Upper lobe of left lung (tissue), 6 donors: Measurements from ENCODE around the gene NUP42. TPM values are rescaled to one million over a fixed set of nuclear protein-coding genes. Genes with fewer than 3 reads are reported as not detected.

Experiments used
- ATAC-seq, 2 donors: fragments of 200-7000 bp; cut with Tn5 transposase; one replicate each; pipeline ENCODE4 v1.9.1; 2022; ENCODE audit warnings: mild to moderate bottlenecking in 2 of 2, moderate library complexity in 2 of 2; ENCODE audit not compliant: low FRiP score in 2 of 2
- DNase-seq, 2 donors: peaks; one replicate each; pipeline ENCODE4 v3.0.0-alpha.2; 2019 to 2020
- H3K27ac ChIP-seq, 4 donors: fragments of 200-600 bp; sonication (generic); one replicate each; pipeline ENCODE4 v1.5.1; 2016 to 2019
- H3K27me3 ChIP-seq, 4 donors: fragments of 200-600 bp; sonication (generic); one replicate each; pipeline ENCODE4 v1.5.1; 2017 to 2019
- H3K36me3 ChIP-seq, 4 donors: fragments of 200-600 bp; sonication (generic); one replicate each; pipeline ENCODE4 v1.5.1; 2016 to 2019
- H3K4me1 ChIP-seq, 4 donors: fragments of 200-600 bp; sonication (generic); one replicate each; pipeline ENCODE4 v1.5.1; 2018 to 2019
- H3K4me3 ChIP-seq, 4 donors: fragments of 200-600 bp; sonication (generic); one replicate each; pipeline ENCODE4 v1.5.1; 2017 to 2019; ENCODE audit warnings: mild to moderate bottlenecking in 2 of 4, moderate library complexity in 1 of 4
- H3K9me3 ChIP-seq, 4 donors: fragments of 200-600 bp; sonication (generic); one replicate each; pipeline ENCODE4 v1.5.1; 2018 to 2019
- CTCF ChIP-seq, 6 experiments: fragments of 450-650 bp in 4 of 6; fragments of 200-600 bp in 2 of 6; sonication (generic) in 2 of 6; IDR thresholded peaks; one replicate each; pipeline ENCODE4 v1.5.1; 2016 to 2019; ENCODE audit warnings: antibody characterized with exemption in 6 of 6
- EP300 ChIP-seq, 4 donors: sonication (generic); formaldehyde crosslinking; IDR thresholded peaks; one replicate each; pipeline ENCODE4 v1.5.1; 2017; ENCODE audit warnings: antibody characterized with exemption in 4 of 4, control low read depth in 2 of 4
- POLR2A ChIP-seq, 4 donors: fragments of 450-650 bp; IDR thresholded peaks; one replicate each; pipeline ENCODE4 v1.5.1; 2016 to 2017; ENCODE audit warnings: antibody characterized with exemption in 4 of 4, mild to moderate bottlenecking in 2 of 4
- POLR2AphosphoS5 ChIP-seq, 2 donors: sonication (generic); formaldehyde crosslinking; IDR thresholded peaks; one replicate each; pipeline ENCODE4 v1.5.1; 2017; ENCODE audit warnings: antibody characterized with exemption in 2 of 2
- WGBS, 2 donors: methylation state at CpG; one replicate each; pipeline ENCODE4 v1.1.5; 2017 to 2018; 5-methylcytosine and 5-hydroxymethylcytosine counted together
- total RNA-seq, 6 donors: library from RNA; depleted of rRNA in 4 of 6; stranded (reverse); fragments of >200 nt in 4 of 6; gene quantifications; one replicate each; pipeline versions ENCODE4 v1.1.0 to v1.2.1, GENCODE V29; 2016 to 2021
- donor health status: DM: no; HTN: no; CAD: no; lungs with moderate emphysema.
- donor health status: DM: no; HTN: yes; CAD: no; lungs with severe emphysema.

NUP42 gene
- total RNA-seq, 6 donors from 2014 or later, result 25.2 to 77.5 (median 32.9) TPM

GRCh38 chr7:23232966-23233365 lies 51.1 kb downstream of the NUP42 start:
- Histone ChIP-seq H3K9me3 (no peaks in the 10 kb centered on the region), H3K27ac (no peak overlapping the region), H3K4me1 (no peaks in the 10 kb centered on the region), H3K27me3 (no peaks in the 10 kb centered on the region), H3K4me3 (no peak overlapping the region), H3K36me3 (no peaks in the 10 kb centered on the region)
- WGBS, 2 donors, result 91 to 93% methylated on average over 3 of the region's 3 CpGs
- ATAC-seq (no peak), DNase-seq (no peak)
- TF ChIP-seq CTCF (IDR thresholded peaks at IDR 0.05), result no peak
- no peak for TF ChIP-seq POLR2AphosphoS5 (IDR thresholded peaks at IDR 0.05)
- no peak for TF ChIP-seq EP300 (IDR thresholded peaks at IDR 0.05)
- no peak for TF ChIP-seq POLR2A (IDR thresholded peaks at IDR 0.05)

DNA sequence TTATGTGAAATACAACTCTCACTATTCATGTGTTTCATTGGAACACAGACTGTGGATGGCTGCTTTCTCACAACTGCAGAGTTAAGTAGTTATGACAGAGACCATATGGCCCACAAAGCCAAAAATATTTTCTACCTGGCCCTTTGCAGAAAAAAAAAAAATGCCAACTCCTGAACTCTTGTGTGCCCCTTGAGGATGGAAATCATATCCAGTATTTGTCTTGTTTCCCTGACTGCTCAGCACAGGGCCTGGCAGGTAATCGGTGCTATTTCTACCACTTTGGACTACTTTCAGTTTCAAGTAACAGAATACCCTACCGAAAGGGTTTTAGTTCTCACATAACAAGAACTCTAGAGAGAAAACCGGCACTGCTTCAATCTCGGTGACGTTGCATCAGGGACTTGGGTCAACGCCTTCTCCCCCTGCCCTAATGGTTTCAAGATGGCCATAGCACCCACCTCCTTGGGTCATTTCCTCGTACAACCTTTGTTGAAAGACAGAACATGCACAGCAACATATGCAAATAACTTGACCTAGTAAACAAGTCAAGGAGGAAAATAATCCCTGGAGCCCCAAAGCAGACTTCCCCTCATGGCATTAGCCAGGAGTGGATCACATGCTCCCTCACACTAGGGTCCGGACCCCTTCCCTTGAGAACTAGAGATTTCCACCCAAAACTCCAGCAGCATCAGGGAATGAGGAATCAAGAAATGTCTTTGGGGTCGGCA lies 52.9 kb downstream of the NUP42 start:
- Histone ChIP-seq H3K36me3 (no peaks in the 10 kb centered on the region), H3K27ac (no peak overlapping the region), H3K9me3 (no peaks in the 10 kb centered on the region), H3K4me3 (peak overlapping the region in 1 of 4 donors; percentile 8), H3K27me3 (no peaks in the 10 kb centered on the region), H3K4me1 (no peaks in the 10 kb centered on the region)
- no peak for ATAC-seq
- TF ChIP-seq CTCF (IDR thresholded peaks at IDR 0.05), result no peak
- TF ChIP-seq POLR2A (IDR thresholded peaks at IDR 0.05), result no peak
- TF ChIP-seq EP300 (IDR thresholded peaks at IDR 0.05), result no peak
- WGBS, 2 donors, result 74% methylated on average over 9 of the region's 9 CpGs
- no peak for DNase-seq

GRCh38 chr7:23235813-23236221 lies 54.0 kb downstream of the NUP42 start:
- Histone ChIP-seq H3K9me3 (no peaks in the 10 kb centered on the region), H3K27me3 (no peaks in the 10 kb centered on the region), H3K4me3 (no peak overlapping the region), H3K4me1 (no peaks in the 10 kb centered on the region), H3K27ac (no peak overlapping the region), H3K36me3 (no peaks in the 10 kb centered on the region)
- peak in 1 of 2 donors; percentile 66 for ATAC-seq
- WGBS, 2 donors, result 82 to 91% methylated on average over 6 of the region's 6 CpGs
- TF ChIP-seq POLR2AphosphoS5 (IDR thresholded peaks at IDR 0.05), result no peak
- TF ChIP-seq CTCF (IDR thresholded peaks at IDR 0.05), result no peak
- TF ChIP-seq POLR2A (IDR thresholded peaks at IDR 0.05), result no peak
- TF ChIP-seq EP300 (IDR thresholded peaks at IDR 0.05), result no peak
- no peak for DNase-seq

DNA sequence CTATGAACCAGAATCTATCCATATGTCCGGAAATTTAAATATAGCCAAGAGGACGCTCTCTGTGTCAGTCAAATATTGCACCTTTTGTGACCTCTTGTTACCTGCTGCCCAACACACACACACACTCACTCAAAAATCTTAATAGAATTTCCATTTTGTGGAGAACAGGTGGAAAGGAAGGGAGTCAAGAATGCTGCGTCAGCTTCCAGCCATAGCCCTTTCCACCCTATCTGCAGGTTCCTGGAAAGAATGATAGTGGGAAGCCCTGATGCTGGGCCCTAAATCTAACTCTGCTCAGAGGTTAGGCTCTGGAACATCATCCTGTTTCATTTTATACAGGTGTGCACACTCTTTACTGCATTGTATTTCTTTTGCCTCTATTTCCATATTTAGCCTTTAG lies 55.2 kb downstream of the NUP42 start:
- ATAC-seq (no peak), DNase-seq (no peak)
- H3K4me3 ChIP-seq, result no peak overlapping the region
- H3K9me3 ChIP-seq, result no peaks in the 10 kb centered on the region
- H3K4me1 ChIP-seq, result no peaks in the 10 kb centered on the region
- WGBS, 2 donors, result 88 to 97% methylated on average over 3 of the region's 3 CpGs
- no peak for TF ChIP-seq POLR2AphosphoS5 (IDR thresholded peaks at IDR 0.05)
- TF ChIP-seq CTCF (IDR thresholded peaks at IDR 0.05), result no peak
- no peak for TF ChIP-seq EP300 (IDR thresholded peaks at IDR 0.05)
- no peak for TF ChIP-seq POLR2A (IDR thresholded peaks at IDR 0.05)
- no peaks in the 10 kb centered on the region for H3K27me3 ChIP-seq
- H3K27ac ChIP-seq, result no peak overlapping the region
- no peaks in the 10 kb centered on the region for H3K36me3 ChIP-seq
